Liver (tissue), 3 donors: ENCODE data around the gene GPS2.

Source experiments
- FOXA1 ChIP-seq: IDR thresholded peaks from 2 replicates; pipeline ENCODE4 v1.6.1; 2016; ENCODE audit warnings: antibody characterized with exemption
- RAD21 ChIP-seq, 2 donors: IDR thresholded peaks; 2 replicates each; pipeline ENCODE4 v1.6.1; 2016; ENCODE audit warnings: antibody characterized with exemption in 2 of 2, mild to moderate bottlenecking in 2 of 2
- TF ChIP-seq, protein P1 (sequence below): IDR thresholded peaks from 2 replicates; pipeline ENCODE4 v1.6.1; 2016; ENCODE audit warnings: antibody characterized with exemption, mild to moderate bottlenecking
- TF ChIP-seq, protein P2 (sequence below): fragments of 150-350 bp; IDR thresholded peaks from 2 replicates; pipeline ENCODE4 v1.5.1; 2017; ENCODE audit warnings: improper control_type of control experiment, low read depth, low read length; ENCODE audit not compliant: missing input control
- TF ChIP-seq, protein P3 (sequence below): IDR thresholded peaks from 2 replicates; pipeline ENCODE4 v1.6.1; 2016; ENCODE audit warnings: antibody characterized with exemption
- TF ChIP-seq, protein P4 (sequence below): IDR thresholded peaks from 2 replicates; pipeline ENCODE4 v1.6.1; 2016; ENCODE audit warnings: antibody characterized with exemption
- donor health status: healthy.
- donor health status: healthy.

DNA sequence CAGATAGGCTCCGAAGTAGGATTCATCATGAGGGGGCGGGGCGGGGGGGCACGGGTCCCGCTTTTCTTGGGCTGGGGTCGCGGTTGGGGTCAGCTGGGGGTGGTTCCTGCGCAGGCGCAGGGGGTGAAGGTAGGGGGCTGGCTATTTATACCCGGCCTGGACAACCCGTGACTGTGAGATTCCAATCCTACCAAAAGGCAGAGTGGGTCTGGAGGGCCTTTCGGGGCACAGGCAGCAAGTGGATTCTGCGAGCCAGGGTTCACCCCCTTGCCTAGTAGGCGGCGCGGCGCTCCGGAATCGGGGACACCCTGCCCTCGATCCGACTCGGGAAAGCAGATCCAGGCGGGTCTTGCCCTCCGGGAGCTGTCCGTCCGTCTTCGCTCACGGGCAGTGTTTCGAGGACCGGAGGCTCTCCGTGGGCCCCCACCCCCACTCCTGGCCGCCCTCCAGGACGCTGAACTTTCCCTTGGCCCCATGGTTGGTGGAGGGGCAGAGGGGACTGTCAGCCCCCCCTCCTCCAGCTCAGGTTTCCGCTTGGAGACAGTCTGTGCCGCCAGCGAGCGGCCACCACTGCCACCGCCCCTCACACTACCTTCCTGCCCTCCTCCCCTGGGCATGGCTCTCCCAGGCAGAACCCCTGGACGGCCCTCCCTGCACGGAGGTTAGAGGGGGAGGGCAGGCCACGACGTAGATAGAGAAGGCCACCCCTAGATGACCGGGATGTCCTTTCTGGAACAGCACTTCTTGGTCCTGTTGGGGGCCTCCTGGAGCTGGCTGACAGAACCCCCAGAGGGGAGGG, 33.0 kb downstream of the GPS2 start:
- TF ChIP-seq, protein P1, sequence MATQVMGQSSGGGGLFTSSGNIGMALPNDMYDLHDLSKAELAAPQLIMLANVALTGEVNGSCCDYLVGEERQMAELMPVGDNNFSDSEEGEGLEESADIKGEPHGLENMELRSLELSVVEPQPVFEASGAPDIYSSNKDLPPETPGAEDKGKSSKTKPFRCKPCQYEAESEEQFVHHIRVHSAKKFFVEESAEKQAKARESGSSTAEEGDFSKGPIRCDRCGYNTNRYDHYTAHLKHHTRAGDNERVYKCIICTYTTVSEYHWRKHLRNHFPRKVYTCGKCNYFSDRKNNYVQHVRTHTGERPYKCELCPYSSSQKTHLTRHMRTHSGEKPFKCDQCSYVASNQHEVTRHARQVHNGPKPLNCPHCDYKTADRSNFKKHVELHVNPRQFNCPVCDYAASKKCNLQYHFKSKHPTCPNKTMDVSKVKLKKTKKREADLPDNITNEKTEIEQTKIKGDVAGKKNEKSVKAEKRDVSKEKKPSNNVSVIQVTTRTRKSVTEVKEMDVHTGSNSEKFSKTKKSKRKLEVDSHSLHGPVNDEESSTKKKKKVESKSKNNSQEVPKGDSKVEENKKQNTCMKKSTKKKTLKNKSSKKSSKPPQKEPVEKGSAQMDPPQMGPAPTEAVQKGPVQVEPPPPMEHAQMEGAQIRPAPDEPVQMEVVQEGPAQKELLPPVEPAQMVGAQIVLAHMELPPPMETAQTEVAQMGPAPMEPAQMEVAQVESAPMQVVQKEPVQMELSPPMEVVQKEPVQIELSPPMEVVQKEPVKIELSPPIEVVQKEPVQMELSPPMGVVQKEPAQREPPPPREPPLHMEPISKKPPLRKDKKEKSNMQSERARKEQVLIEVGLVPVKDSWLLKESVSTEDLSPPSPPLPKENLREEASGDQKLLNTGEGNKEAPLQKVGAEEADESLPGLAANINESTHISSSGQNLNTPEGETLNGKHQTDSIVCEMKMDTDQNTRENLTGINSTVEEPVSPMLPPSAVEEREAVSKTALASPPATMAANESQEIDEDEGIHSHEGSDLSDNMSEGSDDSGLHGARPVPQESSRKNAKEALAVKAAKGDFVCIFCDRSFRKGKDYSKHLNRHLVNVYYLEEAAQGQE, result no peak
- TF ChIP-seq, protein P2, sequence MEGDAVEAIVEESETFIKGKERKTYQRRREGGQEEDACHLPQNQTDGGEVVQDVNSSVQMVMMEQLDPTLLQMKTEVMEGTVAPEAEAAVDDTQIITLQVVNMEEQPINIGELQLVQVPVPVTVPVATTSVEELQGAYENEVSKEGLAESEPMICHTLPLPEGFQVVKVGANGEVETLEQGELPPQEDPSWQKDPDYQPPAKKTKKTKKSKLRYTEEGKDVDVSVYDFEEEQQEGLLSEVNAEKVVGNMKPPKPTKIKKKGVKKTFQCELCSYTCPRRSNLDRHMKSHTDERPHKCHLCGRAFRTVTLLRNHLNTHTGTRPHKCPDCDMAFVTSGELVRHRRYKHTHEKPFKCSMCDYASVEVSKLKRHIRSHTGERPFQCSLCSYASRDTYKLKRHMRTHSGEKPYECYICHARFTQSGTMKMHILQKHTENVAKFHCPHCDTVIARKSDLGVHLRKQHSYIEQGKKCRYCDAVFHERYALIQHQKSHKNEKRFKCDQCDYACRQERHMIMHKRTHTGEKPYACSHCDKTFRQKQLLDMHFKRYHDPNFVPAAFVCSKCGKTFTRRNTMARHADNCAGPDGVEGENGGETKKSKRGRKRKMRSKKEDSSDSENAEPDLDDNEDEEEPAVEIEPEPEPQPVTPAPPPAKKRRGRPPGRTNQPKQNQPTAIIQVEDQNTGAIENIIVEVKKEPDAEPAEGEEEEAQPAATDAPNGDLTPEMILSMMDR, result no peak
- TF ChIP-seq RAD21 (IDR thresholded peaks at IDR 0.05) (no peak), FOXA1 (no peak)
- TF ChIP-seq, protein P3, sequence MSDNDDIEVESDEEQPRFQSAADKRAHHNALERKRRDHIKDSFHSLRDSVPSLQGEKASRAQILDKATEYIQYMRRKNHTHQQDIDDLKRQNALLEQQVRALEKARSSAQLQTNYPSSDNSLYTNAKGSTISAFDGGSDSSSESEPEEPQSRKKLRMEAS, result no peak
- TF ChIP-seq, protein P4, sequence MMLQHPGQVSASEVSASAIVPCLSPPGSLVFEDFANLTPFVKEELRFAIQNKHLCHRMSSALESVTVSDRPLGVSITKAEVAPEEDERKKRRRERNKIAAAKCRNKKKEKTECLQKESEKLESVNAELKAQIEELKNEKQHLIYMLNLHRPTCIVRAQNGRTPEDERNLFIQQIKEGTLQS, result no peak
